ENCODE measurements around the gene NUDT16. TPM values are rescaled to one million over a fixed set of nuclear protein-coding genes. Genes with fewer than 3 reads are reported as not detected.
"Not testable (repeated sequence)": the region's sequence is repeated elsewhere in the genome, so short reads cannot be mapped to it uniquely, and the experiment has no call there.

Gene NUDT16
- total and polyA plus RNA-seq, 7 donors = 5.2 to 25.9 (median 10.9) TPM

DNA sequence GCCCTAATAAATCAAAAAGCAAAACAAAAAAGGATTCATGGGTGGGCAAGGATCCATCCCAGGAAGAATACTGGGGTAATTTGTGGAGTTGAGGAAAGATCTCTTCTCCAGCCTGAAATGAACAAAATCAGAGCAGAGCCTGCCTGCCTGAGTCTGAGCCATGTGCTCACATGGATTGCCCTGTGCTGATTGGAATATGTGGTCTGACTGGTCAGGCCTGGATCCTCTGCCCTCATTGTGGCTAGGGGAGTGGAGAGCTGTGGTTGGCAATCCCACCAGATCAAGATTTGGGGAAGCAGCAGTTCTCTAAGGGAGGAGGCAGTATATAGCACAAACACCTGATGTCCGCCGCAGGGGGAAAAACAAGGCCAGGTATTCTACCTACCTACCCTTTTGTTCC, 6.8 kb upstream of the NUDT16 start:
- Histone ChIP-seq H3K27ac (no peak overlapping the region), H3K4me1 (no peaks in the 10 kb centered on the region), H3K27me3 (ENCODE audit: insufficient read depth in 3 of 3, low read length in 2 of 3) (no peaks in the 10 kb centered on the region), H3K4me3 (no peak overlapping the region), H3K9me3 (no peaks in the 10 kb centered on the region), H3K36me3 (ENCODE audit: insufficient read depth in 1 of 2, low read depth in 1 of 2) (peaks cover 0 to 44% of the 10 kb centered on the region in 2 donors)
- 100% methylated on average over 2 of the region's 2 CpGs for WGBS, 3 donors
- TF ChIP-seq, protein P1, sequence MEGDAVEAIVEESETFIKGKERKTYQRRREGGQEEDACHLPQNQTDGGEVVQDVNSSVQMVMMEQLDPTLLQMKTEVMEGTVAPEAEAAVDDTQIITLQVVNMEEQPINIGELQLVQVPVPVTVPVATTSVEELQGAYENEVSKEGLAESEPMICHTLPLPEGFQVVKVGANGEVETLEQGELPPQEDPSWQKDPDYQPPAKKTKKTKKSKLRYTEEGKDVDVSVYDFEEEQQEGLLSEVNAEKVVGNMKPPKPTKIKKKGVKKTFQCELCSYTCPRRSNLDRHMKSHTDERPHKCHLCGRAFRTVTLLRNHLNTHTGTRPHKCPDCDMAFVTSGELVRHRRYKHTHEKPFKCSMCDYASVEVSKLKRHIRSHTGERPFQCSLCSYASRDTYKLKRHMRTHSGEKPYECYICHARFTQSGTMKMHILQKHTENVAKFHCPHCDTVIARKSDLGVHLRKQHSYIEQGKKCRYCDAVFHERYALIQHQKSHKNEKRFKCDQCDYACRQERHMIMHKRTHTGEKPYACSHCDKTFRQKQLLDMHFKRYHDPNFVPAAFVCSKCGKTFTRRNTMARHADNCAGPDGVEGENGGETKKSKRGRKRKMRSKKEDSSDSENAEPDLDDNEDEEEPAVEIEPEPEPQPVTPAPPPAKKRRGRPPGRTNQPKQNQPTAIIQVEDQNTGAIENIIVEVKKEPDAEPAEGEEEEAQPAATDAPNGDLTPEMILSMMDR (IDR thresholded peaks at IDR 0.05) = no peak
- ATAC-seq (no peak), DNase-seq (no peak)
- intact Hi-C loops (cut with DNase I) = no loop called here

- WGBS, 3 donors = 12 to 14% (median 12%) methylated on average over 16 of the region's 16 CpGs
- peaks cover 11% of the 10 kb centered on the region for H3K4me1 ChIP-seq
- peak overlapping the region; percentile 86 for H3K27ac ChIP-seq
- H3K27me3 ChIP-seq (ENCODE audit: insufficient read depth in 3 of 3, low read length in 2 of 3); H3K9me3 ChIP-seq: not testable (repeated sequence)
- peak; percentile 18 to 51 for DNase-seq
- peak overlapping the region; percentile 87 for H3K4me3 ChIP-seq
- intact Hi-C loops (cut with DNase I) = loop anchor here (10.0 kb wide), 2 partner anchors 114 to 346 kb away; no protein-coding TSS in a partner anchor
- peaks cover 4 to 30% of the 10 kb centered on the region in 2 donors for H3K36me3 ChIP-seq (ENCODE audit: insufficient read depth in 1 of 2, low read depth in 1 of 2)
- peak in 2 of 4 donors; percentile 7 to 23 for ATAC-seq
Measured at GRCh38 chr3:131380821-131381444, 641 bp upstream of the NUDT16 start.

GRCh38 chr3:131386429-131387165, 5.0 kb downstream of the NUDT16 start:
- intact Hi-C loops (cut with DNase I) = loop anchor here (10.0 kb wide), 2 partner anchors 108 to 352 kb away; no protein-coding TSS in a partner anchor
- 47 to 57% (median 52%) methylated on average over 6 of the region's 6 CpGs for WGBS, 3 donors
- peak in 2 of 4 donors; percentile 22 to 29 for ATAC-seq
- Histone ChIP-seq H3K27me3 (ENCODE audit: insufficient read depth in 3 of 3, low read length in 2 of 3) (no peaks in the 10 kb centered on the region), H3K36me3 (ENCODE audit: insufficient read depth in 1 of 2, low read depth in 1 of 2) (peaks cover 4 to 34% of the 10 kb centered on the region in 2 donors), H3K4me3 (no peak overlapping the region), H3K27ac (no peak overlapping the region), H3K4me1 (peaks cover 11% of the 10 kb centered on the region), H3K9me3 (no peaks in the 10 kb centered on the region)
- peak; percentile 58 to 77 for DNase-seq
- TF ChIP-seq, protein P1 (IDR thresholded peaks at IDR 0.05) = no peak

DNA sequence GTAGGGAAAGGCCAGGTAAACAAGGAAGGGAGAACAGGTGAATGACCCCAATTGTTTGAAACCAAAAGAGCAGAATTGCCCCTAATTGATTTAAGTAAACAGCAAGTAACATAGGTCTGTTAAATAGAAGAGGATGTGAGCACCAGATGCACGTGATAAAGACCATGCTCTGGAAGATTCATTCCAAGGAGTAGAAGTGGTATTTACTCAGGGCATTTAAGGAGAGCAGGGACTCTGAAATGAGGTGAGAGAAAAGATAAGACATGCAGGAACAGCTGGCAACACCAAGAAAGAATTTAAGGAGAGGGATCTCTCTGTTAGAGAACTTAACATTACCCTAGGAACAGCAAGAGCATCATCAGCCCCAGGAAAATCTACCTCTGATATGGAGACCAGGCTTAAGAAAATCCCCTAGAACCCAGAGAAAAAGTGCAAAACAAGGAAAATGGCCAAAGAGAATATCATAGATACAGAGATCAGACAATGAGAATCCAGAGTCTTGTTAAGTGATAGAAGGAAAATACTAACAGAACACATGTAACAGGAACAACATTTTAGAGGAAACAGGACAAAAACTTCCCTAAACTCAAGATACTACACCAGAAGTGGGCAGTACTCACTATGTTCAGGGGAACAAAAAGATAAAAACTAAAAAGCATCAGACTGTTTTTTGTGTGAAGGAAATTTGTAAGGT, 6.4 kb downstream of the NUDT16 start:
- TF ChIP-seq, protein P1 (IDR thresholded peaks at IDR 0.05) = no peak
- DNase-seq (no peak), ATAC-seq (no peak)
- intact Hi-C loops (cut with DNase I) = loop anchor here (10.0 kb wide), 2 partner anchors 107 to 353 kb away; no protein-coding TSS in a partner anchor
- Histone ChIP-seq H3K4me1 (peaks cover 2% of the 10 kb centered on the region), H3K27ac (no peak overlapping the region), H3K36me3 (ENCODE audit: insufficient read depth in 1 of 2, low read depth in 1 of 2) (peaks cover 4 to 32% of the 10 kb centered on the region in 2 donors), H3K27me3 (ENCODE audit: insufficient read depth in 3 of 3, low read length in 2 of 3) (no peaks in the 10 kb centered on the region), H3K9me3 (no peaks in the 10 kb centered on the region), H3K4me3 (no peak overlapping the region)
- 41 to 63% (median 58%) methylated on average over 1 of the region's 1 CpG for WGBS, 3 donors

DNA sequence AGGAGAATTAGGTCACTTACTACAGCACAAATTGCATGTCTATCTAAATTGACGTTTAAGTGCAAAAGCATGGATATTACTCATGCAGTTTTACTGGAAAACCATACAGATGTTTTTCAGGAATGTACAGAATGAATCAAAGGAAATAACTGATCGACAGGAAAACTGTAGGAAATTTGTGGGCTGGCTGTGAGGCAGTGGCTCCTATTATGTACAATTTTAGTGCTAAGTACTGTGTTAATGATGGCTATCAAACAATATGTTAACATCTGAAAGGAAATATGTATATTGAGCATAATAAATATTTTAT, 6.9 kb downstream of the NUDT16 start:
- no peaks in the 10 kb centered on the region for H3K4me1 ChIP-seq
- ATAC-seq = no peak
- WGBS, 3 donors = 51 to 57% (median 53%) methylated on average over 2 of the region's 2 CpGs

More for the DNA sequence above, 6.9 kb downstream of the NUDT16 start:
- H3K27me3 ChIP-seq (ENCODE audit: insufficient read depth in 3 of 3, low read length in 2 of 3) = no peaks in the 10 kb centered on the region
- no peak overlapping the region for H3K27ac ChIP-seq
- peaks cover 4 to 27% of the 10 kb centered on the region in 2 donors for H3K36me3 ChIP-seq (ENCODE audit: insufficient read depth in 1 of 2, low read depth in 1 of 2)
- TF ChIP-seq, protein P1 (IDR thresholded peaks at IDR 0.05) = no peak
- intact Hi-C loops (cut with DNase I) = loop anchor here (10.0 kb wide), 2 partner anchors 106 to 354 kb away; no protein-coding TSS in a partner anchor
- H3K4me3 ChIP-seq = no peak overlapping the region
- DNase-seq = no peak
- no peaks in the 10 kb centered on the region for H3K9me3 ChIP-seq
